K562 (cell line): ENCODE measurements around the gene LAGE3. TPM values are rescaled to one million over a fixed set of nuclear protein-coding genes. Genes with fewer than 3 reads are reported as not detected.

Experiments used
- ARID2 ChIP-seq: fragments of 450-650 bp; IDR thresholded peaks from 2 replicates; pipeline ENCODE4 v1.6.1; 2017; ENCODE audit warnings: antibody characterized with exemption, mild to moderate bottlenecking
- DLX4 ChIP-seq: fragments of 250-450 bp; sonication (Bioruptor Pico); IDR thresholded peaks from 2 replicates; pipeline ENCODE4 v1.6.1; 2021; ENCODE audit warnings: mild to moderate bottlenecking
- DPF2 ChIP-seq: fragments of 450-650 bp; IDR thresholded peaks from 2 replicates; pipeline ENCODE4 v1.6.1; 2016
- E2F8 ChIP-seq: fragments of 450-650 bp; IDR thresholded peaks from 2 replicates; pipeline ENCODE4 v1.7.1; 2018; ENCODE audit warnings: mild to moderate bottlenecking, low read depth; ENCODE audit not compliant: partially characterized antibody
- JUNB ChIP-seq: fragments of 450-650 bp; formaldehyde crosslinking; conservative IDR thresholded peaks from 2 replicates; pipeline ENCODE4 v1.4.0; 2020; ENCODE audit warnings: mild to moderate bottlenecking
- KHSRP ChIP-seq: fragments of 450-650 bp; IDR thresholded peaks from 2 replicates; pipeline ENCODE4 v1.6.1; 2017
- MECOM ChIP-seq: fragments of 250-450 bp; sonication (Bioruptor Pico); IDR thresholded peaks from 2 replicates; pipeline ENCODE4 v1.8.0; 2022; ENCODE audit warnings: inconsistent platforms
- MYBL2 ChIP-seq, 2 experiments: fragments of 450-650 bp in 1 of 2; sonication (generic) in 1 of 2; formaldehyde crosslinking in 1 of 2; IDR thresholded peaks; 2 replicates each; pipeline versions ENCODE4 v1.6.1 to v1.8.1; 2017 to 2022; ENCODE audit warnings: borderline replicate concordance in 1 of 2, inconsistent platforms in 1 of 2, low read depth in 1 of 2, mild to moderate bottlenecking in 1 of 2, missing genetic modification reagents in 1 of 2, moderate library complexity in 1 of 2
- NR0B1 ChIP-seq: fragments of 450-650 bp; IDR thresholded peaks from one replicate; pipeline ENCODE4 v1.6.1; 2018; ENCODE audit warnings: mild to moderate bottlenecking, moderate library complexity; ENCODE audit not compliant: partially characterized antibody
- POLR2G ChIP-seq: fragments of 200-400 bp; formaldehyde crosslinking; IDR thresholded peaks from 2 replicates; pipeline ENCODE4 v1.6.1; 2017; ENCODE audit warnings: low read depth, mild to moderate bottlenecking, antibody characterized with exemption, low read length, moderate library complexity
- POLR3G ChIP-seq: IDR thresholded peaks from 2 replicates; pipeline ENCODE4 v1.6.1; 2011; ENCODE audit not compliant: insufficient read length, insufficient replicate concordance; ENCODE audit errors: extremely low read depth
- POU5F1 ChIP-seq: fragments of 150-350 bp; IDR thresholded peaks from 2 replicates; pipeline ENCODE4 v1.6.1; 2014; ENCODE audit warnings: borderline replicate concordance, low read length, low read depth, mild to moderate bottlenecking; ENCODE audit not compliant: partially characterized antibody
- PPARD ChIP-seq: fragments of 250-450 bp; sonication (Bioruptor Pico); IDR thresholded peaks from 2 replicates; pipeline ENCODE4 v1.8.0; 2022; ENCODE audit warnings: inconsistent platforms, mild to moderate bottlenecking, moderate library complexity
- PURB ChIP-seq: sonication (generic); formaldehyde crosslinking; IDR thresholded peaks from 2 replicates; pipeline ENCODE4 v1.9.0; 2021; ENCODE audit warnings: low read depth, mild to moderate bottlenecking, missing genetic modification reagents
- SMAD2 ChIP-seq: fragments of 150-350 bp; IDR thresholded peaks from 2 replicates; pipeline ENCODE4 v1.6.1; 2014; ENCODE audit warnings: low read depth, mild to moderate bottlenecking, low read length
- TCF7L2 ChIP-seq: fragments of 150-350 bp; IDR thresholded peaks from 2 replicates; pipeline ENCODE4 v1.6.1; 2016; ENCODE audit warnings: low read depth, mild to moderate bottlenecking, low read length, moderate library complexity
- TSC22D4 ChIP-seq: fragments of 450-650 bp; IDR thresholded peaks from 2 replicates; pipeline ENCODE4 v1.6.1; 2016; ENCODE audit warnings: missing genetic modification characterization, missing biosample characterization, control low read depth
- ZC3H11A ChIP-seq: IDR thresholded peaks from 2 replicates; pipeline ENCODE4 v1.6.1; 2012; ENCODE audit warnings: low read depth, low read length, improper control_type of control experiment
- polyA plus RNA-seq, 8 experiments: library from polyadenylated mRNA; depleted of rRNA in 4 of 8; stranded (reverse) in 5 of 8; unstranded in 3 of 8; fragments of >200 nt; fragmentation: Nextera tagmentation in 2 of 8; fragmentation: Illumina TruSeq in 1 of 8; extraction: Ambion mirVana in 2 of 8; extraction: Trizol in 1 of 8; gene quantifications; 2 replicates each; pipeline versions ENCODE4 v1.2.1 to v1.2.3, GENCODE V29; 2011 to 2014; ENCODE audit warnings: inconsistent platforms in 1 of 8, missing spikeins in 1 of 8
- total RNA-seq, 7 experiments: library from RNA; depleted of rRNA in 6 of 7; stranded (reverse); fragments of >200 nt in 6 of 7; fragmentation: Illumina TruSeq in 2 of 7; extraction: Trizol in 2 of 7; gene quantifications; 2 replicates each; pipeline versions ENCODE4 v1.2.1 to v1.2.3, GENCODE V29; 2011 to 2021; ENCODE audit warnings: low replicate concordance in 1 of 7
- TF ChIP-seq, protein P1 (sequence below), 2 experiments: fragments of 450-650 bp in 1 of 2; sonication (generic) in 1 of 2; formaldehyde crosslinking in 1 of 2; IDR thresholded peaks in 1 of 2; conservative IDR thresholded peaks in 1 of 2; 2 replicates each; pipeline versions ENCODE4 v1.6.1 to v1.8.1; 2016 to 2023; ENCODE audit warnings: mild to moderate bottlenecking in 2 of 2, moderate library complexity in 2 of 2, inconsistent platforms in 1 of 2, missing genetic modification reagents in 1 of 2
- TF ChIP-seq, protein P2 (sequence below): fragments of 450-650 bp; formaldehyde crosslinking; IDR thresholded peaks from 2 replicates; pipeline ENCODE4 v1.4.0; 2020; ENCODE audit warnings: mild to moderate bottlenecking, moderate library complexity

LAGE3 gene
- total and polyA plus RNA-seq, 9 of the 15 experiments (the other 6 are each of a cell fraction or from before 2014, with no cell fraction given): 28.2 to 125 (median 35.8) TPM

- TF ChIP-seq E2F8 (no peak), ZC3H11A (no peak), SMAD2 (no peak), PURB (CRISPR knock-in tag) (no peak), POU5F1 (no peak), TSC22D4 (tag) (no peak), DLX4 (CRISPR knock-in tag) (no peak), DPF2 (no peak), NR0B1 (no peak), POLR2G (peak; percentile 69), PPARD (no peak), POLR3G (no peak), KHSRP (no peak), JUNB (CRISPR knock-in tag) (no peak), ARID2 (no peak), TCF7L2 (no peak), MECOM (no peak), MYBL2 (IDR thresholded peaks at IDR 0.05; ENCODE audit: low read depth) (no peak), MYBL2 (CRISPR knock-in tag; IDR thresholded peaks at IDR 0.05; ENCODE audit: borderline replicate concordance) (no peak)
- TF ChIP-seq, protein P1, sequence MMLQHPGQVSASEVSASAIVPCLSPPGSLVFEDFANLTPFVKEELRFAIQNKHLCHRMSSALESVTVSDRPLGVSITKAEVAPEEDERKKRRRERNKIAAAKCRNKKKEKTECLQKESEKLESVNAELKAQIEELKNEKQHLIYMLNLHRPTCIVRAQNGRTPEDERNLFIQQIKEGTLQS (IDR thresholded peaks at IDR 0.05): no peak
- TF ChIP-seq, protein P1 (CRISPR knock-in tag; conservative IDR thresholded peaks at IDR 0.05): no peak
- TF ChIP-seq, protein P2, sequence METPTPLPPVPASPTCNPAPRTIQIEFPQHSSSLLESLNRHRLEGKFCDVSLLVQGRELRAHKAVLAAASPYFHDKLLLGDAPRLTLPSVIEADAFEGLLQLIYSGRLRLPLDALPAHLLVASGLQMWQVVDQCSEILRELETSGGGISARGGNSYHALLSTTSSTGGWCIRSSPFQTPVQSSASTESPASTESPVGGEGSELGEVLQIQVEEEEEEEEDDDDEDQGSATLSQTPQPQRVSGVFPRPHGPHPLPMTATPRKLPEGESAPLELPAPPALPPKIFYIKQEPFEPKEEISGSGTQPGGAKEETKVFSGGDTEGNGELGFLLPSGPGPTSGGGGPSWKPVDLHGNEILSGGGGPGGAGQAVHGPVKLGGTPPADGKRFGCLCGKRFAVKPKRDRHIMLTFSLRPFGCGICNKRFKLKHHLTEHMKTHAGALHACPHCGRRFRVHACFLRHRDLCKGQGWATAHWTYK (CRISPR knock-in tag): 0 out of 2 replicates have a peak, but pooled peaks have one; percentile 39
Measured at GRCh38 chrX:154486396-154487207, 7.5 kb upstream of the LAGE3 start, which contains the start of gene UBL4A (continued).
